ENCODE measurements around the gene NISCH.

Gene NISCH

DNA sequence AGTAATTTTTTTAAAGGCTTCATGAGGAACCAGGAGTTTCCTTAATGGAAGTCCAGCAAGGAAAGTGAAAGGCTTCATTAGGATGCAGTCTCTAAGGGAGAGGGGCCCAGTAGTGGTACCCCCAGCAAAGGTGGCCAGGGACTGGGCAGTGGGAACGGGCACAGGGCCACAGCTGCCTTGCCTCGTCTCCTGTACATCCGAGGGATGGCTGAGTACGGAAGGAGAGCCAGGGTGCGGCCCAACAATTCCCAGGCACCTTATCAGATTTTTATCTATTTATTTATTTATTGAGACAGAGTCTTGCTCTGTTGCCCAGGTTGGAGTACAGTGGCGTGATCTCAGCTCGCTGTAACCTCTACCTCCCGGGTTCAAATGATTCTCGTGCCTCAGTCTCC, 25.0 kb upstream of the NISCH start:
- TF ChIP-seq CEBPB (IDR thresholded peaks at IDR 0.05): no peak

DNA sequence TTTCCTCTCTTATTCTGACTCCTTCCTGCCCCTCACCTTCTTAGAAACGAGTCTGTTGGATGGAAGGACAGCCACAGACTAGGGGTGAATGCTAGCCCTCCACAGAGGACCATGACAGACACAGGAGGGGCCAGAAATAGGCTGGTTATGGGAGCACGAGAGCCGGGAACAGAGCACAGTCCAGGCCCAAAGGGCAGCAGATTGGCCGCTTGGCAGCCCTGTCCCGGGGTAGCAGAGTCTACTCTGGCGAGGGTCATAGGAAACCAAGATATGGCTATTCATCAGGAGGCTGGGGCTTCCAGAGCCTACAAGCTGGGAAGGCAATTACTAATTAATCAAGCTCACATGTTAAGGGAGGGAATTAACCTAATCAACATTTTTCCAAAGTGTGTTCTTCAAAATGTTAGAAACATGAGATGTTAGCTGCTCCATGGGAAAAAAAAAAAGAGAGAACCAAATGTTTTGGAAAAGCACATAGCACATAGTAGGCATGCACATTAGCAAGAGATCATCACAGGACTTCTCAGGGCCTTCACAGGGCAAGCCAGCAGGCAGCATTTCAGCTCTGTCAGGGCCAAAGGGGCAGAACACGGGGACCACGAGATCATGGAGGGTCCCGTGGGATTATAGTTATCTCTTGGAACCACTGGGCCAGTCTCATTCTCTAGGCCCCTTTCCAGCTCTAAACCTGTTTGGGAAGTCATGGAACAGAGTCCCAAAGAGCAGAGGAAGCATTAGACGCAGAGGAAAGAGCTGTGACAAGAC, 23.8 kb upstream of the NISCH start:
- TF ChIP-seq, protein P1, sequence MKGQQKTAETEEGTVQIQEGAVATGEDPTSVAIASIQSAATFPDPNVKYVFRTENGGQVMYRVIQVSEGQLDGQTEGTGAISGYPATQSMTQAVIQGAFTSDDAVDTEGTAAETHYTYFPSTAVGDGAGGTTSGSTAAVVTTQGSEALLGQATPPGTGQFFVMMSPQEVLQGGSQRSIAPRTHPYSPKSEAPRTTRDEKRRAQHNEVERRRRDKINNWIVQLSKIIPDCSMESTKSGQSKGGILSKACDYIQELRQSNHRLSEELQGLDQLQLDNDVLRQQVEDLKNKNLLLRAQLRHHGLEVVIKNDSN (IDR thresholded peaks at IDR 0.05): no peak
- no peak for TF ChIP-seq CEBPB (IDR thresholded peaks at IDR 0.05)
- TF ChIP-seq RAD21 (IDR thresholded peaks at IDR 0.05; ENCODE audit: low read depth): no peak
- no peak for TF ChIP-seq NFIC (IDR thresholded peaks at IDR 0.05)
- TF ChIP-seq EP300 (IDR thresholded peaks at IDR 0.05; ENCODE audit: borderline replicate concordance): no peak
- no peak for TF ChIP-seq TCF12 (IDR thresholded peaks at IDR 0.05; ENCODE audit: low read depth)
- TF ChIP-seq EGR1 (IDR thresholded peaks at IDR 0.05): no peak
- no peak for TF ChIP-seq ZBTB7A (IDR thresholded peaks at IDR 0.05; ENCODE audit: low read depth)
- TF ChIP-seq CREB1 (IDR thresholded peaks at IDR 0.05; ENCODE audit: low read depth): no peak
- TF ChIP-seq YY1 (IDR thresholded peaks at IDR 0.05; ENCODE audit: low read depth): no peak
- no peak for TF ChIP-seq FOXM1 (IDR thresholded peaks at IDR 0.05; ENCODE audit: borderline replicate concordance, low read depth)
- no peak for TF ChIP-seq TEAD4 (IDR thresholded peaks at IDR 0.05)

DNA sequence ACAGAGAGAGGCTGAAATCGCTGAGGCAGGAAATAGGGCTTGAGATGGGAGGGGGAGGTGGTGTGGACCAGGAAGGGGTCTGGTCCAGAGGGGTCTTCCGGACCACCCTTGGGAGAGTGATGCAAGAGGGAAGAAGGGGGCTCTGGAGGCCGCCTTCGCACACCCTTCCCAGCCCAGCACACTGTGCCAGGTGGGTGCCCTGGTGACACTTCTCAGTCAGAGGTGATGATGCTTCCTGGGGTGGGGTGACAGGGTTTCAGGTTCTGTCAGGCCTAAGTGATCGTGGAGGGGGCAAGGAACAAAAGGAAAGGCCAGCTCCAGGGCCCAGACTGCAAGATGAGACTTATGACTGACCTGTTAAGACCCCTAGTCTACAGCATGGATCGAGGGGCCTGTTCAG, 23.2 kb upstream of the NISCH start:
- TF ChIP-seq TEAD4 (IDR thresholded peaks at IDR 0.05): no peak
- no peak for TF ChIP-seq EP300 (IDR thresholded peaks at IDR 0.05; ENCODE audit: borderline replicate concordance)

DNA sequence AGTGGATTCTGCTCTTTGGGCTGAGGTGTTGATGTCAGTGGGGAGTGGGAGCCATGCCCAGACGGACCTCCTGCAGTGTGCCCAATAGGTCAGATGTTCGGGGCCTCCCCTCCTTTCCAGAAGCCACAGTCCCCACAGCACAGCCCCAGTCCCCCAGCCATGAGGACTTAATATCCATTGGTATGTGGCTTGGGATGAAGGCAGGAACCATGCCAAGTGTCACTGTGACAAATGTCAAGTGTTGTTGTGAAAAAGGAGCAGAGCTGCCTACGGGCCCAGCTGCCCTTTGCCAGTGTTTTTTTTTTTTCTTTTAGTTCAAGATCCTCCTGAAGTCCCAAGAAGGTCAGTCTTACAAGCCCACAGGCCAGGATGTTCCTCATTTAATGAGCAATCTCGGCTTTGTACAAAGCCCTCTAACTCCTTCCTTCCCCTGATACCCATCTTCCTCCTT, 22.7 kb upstream of the NISCH start:
- no peak for TF ChIP-seq CREB1 (IDR thresholded peaks at IDR 0.05; ENCODE audit: low read depth)
- TF ChIP-seq YY1 (IDR thresholded peaks at IDR 0.05; ENCODE audit: low read depth): no peak
- no peak for TF ChIP-seq RAD21 (IDR thresholded peaks at IDR 0.05; ENCODE audit: low read depth)
- no peak for TF ChIP-seq CEBPB (IDR thresholded peaks at IDR 0.05)

DNA sequence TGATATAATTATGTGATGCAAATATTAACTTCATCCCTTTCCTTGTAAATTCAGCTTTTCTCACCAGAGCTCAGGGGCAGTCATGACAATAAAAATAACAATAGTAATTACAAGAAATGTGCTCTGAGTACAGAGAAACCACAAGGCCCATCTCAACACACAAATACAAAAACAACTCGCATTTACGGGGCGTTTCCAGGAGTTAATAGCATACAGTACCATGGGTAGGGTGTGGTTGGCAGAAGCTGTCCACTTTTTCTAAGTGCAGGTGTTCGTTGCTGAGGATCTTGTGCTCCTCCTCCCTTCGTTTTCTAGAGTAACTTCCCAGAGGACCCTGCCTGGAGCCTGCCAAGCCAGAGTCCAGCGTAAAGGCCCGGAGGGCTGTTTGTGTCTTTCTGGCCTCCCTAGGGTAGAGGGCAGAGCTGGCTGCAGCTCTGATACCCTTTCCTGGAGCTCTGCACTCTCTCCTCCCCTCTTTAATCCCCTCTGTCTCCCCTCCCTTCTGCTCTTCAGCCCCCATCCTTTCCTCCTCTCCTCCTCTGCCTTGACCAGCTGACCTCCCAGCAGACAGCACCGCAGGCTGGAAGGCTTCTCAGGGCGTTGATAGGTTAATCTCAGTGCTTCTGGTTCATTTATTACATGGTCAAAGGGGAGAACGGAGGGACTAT, 21.9 kb upstream of the NISCH start:
- TF ChIP-seq TEAD4 (IDR thresholded peaks at IDR 0.05): no peak

DNA sequence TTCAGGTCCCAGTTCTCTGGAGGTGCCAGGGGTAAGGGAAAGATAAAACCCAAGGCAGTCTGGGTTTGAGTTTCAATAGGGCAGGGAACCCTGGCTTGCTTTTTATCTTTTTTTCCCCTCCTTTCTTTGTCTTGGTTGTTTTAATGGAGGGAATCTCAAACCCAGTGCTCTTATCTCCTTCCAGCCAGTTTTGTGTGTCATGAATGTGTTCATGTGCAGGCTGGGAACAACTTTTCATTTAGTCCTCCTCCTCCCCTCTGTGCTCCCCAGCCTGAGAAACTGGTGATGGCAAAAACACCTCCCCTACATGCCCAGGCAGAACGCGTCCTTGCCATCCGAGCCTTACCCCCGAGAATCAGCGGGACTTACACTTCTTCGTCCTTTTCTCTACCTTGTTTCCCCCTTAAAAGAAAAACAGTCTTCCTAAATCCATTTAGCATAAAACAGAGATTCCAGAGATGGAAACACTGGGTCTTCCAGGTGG, 21.4 kb upstream of the NISCH start:
- TF ChIP-seq, protein P2, sequence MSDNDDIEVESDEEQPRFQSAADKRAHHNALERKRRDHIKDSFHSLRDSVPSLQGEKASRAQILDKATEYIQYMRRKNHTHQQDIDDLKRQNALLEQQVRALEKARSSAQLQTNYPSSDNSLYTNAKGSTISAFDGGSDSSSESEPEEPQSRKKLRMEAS (IDR thresholded peaks at IDR 0.05): no peak
- no peak for TF ChIP-seq FOXM1 (IDR thresholded peaks at IDR 0.05; ENCODE audit: borderline replicate concordance, low read depth)
- no peak for TF ChIP-seq TEAD4 (IDR thresholded peaks at IDR 0.05)
- no peak for TF ChIP-seq CREB1 (IDR thresholded peaks at IDR 0.05; ENCODE audit: low read depth)
- TF ChIP-seq, protein P3, sequence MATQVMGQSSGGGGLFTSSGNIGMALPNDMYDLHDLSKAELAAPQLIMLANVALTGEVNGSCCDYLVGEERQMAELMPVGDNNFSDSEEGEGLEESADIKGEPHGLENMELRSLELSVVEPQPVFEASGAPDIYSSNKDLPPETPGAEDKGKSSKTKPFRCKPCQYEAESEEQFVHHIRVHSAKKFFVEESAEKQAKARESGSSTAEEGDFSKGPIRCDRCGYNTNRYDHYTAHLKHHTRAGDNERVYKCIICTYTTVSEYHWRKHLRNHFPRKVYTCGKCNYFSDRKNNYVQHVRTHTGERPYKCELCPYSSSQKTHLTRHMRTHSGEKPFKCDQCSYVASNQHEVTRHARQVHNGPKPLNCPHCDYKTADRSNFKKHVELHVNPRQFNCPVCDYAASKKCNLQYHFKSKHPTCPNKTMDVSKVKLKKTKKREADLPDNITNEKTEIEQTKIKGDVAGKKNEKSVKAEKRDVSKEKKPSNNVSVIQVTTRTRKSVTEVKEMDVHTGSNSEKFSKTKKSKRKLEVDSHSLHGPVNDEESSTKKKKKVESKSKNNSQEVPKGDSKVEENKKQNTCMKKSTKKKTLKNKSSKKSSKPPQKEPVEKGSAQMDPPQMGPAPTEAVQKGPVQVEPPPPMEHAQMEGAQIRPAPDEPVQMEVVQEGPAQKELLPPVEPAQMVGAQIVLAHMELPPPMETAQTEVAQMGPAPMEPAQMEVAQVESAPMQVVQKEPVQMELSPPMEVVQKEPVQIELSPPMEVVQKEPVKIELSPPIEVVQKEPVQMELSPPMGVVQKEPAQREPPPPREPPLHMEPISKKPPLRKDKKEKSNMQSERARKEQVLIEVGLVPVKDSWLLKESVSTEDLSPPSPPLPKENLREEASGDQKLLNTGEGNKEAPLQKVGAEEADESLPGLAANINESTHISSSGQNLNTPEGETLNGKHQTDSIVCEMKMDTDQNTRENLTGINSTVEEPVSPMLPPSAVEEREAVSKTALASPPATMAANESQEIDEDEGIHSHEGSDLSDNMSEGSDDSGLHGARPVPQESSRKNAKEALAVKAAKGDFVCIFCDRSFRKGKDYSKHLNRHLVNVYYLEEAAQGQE (IDR thresholded peaks at IDR 0.05; ENCODE audit: low read depth): no peak
- TF ChIP-seq CEBPB (IDR thresholded peaks at IDR 0.05): no peak
- TF ChIP-seq, protein P1 (IDR thresholded peaks at IDR 0.05): no peak
- TF ChIP-seq TCF12 (IDR thresholded peaks at IDR 0.05; ENCODE audit: low read depth): no peak
- no peak for TF ChIP-seq ZBTB7A (IDR thresholded peaks at IDR 0.05; ENCODE audit: low read depth)
- TF ChIP-seq YY1 (IDR thresholded peaks at IDR 0.05; ENCODE audit: low read depth): no peak
- no peak for TF ChIP-seq RAD21 (IDR thresholded peaks at IDR 0.05; ENCODE audit: low read depth)
- no peak for TF ChIP-seq TAF1 (IDR thresholded peaks at IDR 0.05; ENCODE audit: low read depth)
- no peak for TF ChIP-seq EP300 (IDR thresholded peaks at IDR 0.05; ENCODE audit: borderline replicate concordance)
- TF ChIP-seq NFIC (IDR thresholded peaks at IDR 0.05): no peak
- TF ChIP-seq EGR1 (IDR thresholded peaks at IDR 0.05): no peak

DNA sequence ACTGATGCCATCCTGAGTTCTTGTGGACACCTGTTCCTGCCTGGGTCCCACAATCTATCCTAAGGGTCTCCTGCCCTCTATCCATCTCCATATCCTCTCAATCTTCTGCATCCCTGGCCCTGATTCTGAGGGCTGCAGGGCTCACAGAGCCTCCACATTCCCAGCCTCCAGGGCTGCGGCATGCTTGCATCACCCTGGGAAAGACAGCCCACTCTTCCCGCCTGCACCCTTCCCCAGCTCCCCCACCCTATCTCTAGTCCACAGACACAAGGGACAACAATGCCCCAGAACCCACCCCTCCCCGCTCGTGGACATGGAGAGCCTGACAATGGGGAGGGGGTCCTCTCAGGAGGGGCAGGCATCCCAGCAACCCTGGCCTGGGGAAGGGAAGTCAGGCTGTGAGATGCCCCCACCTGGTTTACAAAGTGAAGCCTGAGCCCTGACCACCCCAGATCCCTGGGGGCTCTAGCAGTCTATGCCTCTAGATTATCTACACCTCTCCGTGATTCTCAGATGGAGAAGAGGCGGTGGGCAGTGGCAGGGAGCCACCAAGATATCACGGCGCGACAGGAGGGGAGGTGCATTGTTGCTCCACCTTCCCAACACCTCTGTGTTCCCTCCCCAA, 20.8 kb upstream of the NISCH start:
- TF ChIP-seq, protein P2 (IDR thresholded peaks at IDR 0.05): no peak
- no peak for TF ChIP-seq ZBTB7A (IDR thresholded peaks at IDR 0.05; ENCODE audit: low read depth)
- TF ChIP-seq YY1 (IDR thresholded peaks at IDR 0.05; ENCODE audit: low read depth): no peak
- TF ChIP-seq TCF12 (IDR thresholded peaks at IDR 0.05; ENCODE audit: low read depth): no peak
- TF ChIP-seq CREB1 (IDR thresholded peaks at IDR 0.05; ENCODE audit: low read depth): no peak
- no peak for TF ChIP-seq FOXM1 (IDR thresholded peaks at IDR 0.05; ENCODE audit: borderline replicate concordance, low read depth)
- TF ChIP-seq EGR1 (IDR thresholded peaks at IDR 0.05): no peak
- TF ChIP-seq, protein P3 (IDR thresholded peaks at IDR 0.05; ENCODE audit: low read depth): no peak
- TF ChIP-seq RAD21 (IDR thresholded peaks at IDR 0.05; ENCODE audit: low read depth): no peak
- TF ChIP-seq EP300 (IDR thresholded peaks at IDR 0.05; ENCODE audit: borderline replicate concordance): no peak
- TF ChIP-seq, protein P1 (IDR thresholded peaks at IDR 0.05): no peak
- no peak for TF ChIP-seq CEBPB (IDR thresholded peaks at IDR 0.05)
- no peak for TF ChIP-seq TAF1 (IDR thresholded peaks at IDR 0.05; ENCODE audit: low read depth)
- TF ChIP-seq NFIC (IDR thresholded peaks at IDR 0.05): no peak
- no peak for TF ChIP-seq TEAD4 (IDR thresholded peaks at IDR 0.05)

All from Ishikawa (cell line).